NCI-H1930 (cell line): ENCODE data around the gene KLRB1.
"Not testable (repeated sequence)": the region's sequence is repeated elsewhere in the genome, so short reads cannot be mapped to it uniquely, and the experiment has no call there.

Source experiments
- DNase-seq, 2 experiments: peaks; one replicate each; lab custom pipeline; 2025; lab: John Stamatoyannopoulos, UW

Gene KLRB1

DNA sequence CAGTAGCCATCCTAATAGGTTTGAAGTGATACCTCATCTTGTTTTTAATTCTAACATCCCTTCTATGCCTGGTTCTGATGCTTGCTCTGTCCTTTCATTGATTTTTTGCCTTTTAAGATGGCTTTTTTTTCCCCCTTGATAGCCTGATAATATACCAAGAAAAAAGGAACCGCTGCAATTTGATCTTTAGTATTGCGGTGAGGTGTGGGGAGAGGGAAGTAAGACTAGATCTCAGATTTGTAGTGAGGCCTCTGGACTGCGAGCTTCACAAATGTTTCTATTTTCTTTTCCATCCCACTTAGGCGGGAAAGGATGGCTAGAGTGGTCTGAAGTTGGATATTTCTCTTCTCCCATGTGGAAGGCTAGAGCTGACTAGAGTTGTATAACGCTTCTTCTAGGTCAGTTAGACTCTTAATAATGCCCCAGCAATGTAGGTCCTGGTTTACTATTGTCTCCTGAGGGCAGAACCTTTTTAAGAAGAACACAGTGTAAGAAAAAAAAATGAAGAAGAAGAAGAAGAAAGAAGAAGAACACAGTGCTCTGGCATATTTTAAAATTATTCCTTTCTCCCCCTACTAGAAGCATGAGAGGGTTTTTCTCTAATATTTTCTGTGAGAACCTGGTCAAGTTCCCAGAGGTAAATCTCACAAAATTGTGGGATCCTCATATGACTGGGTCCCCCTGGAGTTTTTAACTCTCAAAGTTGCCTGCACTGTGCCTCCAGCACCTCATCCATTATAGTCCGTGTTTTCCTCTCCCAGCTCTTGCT lies 11.9 kb upstream of the KLRB1 start:
- no peak for DNase-seq

- not testable (repeated sequence) for DNase-seq
These were observed 11.2 kb upstream of the KLRB1 start for GRCh38 chr12:9618906-9619305.

GRCh38 chr12:9617124-9617523 lies 9.4 kb upstream of the KLRB1 start:
- no peak for DNase-seq

- DNase-seq = no peak
These were observed 7.9 kb upstream of the KLRB1 start for GRCh38 chr12:9615420-9616136.

GRCh38 chr12:9610606-9611005 lies 2.9 kb upstream of the KLRB1 start:
- DNase-seq = not testable (repeated sequence)

- no peak for DNase-seq
These were observed 862 bp downstream of the KLRB1 start for GRCh38 chr12:9606736-9607372.

DNA sequence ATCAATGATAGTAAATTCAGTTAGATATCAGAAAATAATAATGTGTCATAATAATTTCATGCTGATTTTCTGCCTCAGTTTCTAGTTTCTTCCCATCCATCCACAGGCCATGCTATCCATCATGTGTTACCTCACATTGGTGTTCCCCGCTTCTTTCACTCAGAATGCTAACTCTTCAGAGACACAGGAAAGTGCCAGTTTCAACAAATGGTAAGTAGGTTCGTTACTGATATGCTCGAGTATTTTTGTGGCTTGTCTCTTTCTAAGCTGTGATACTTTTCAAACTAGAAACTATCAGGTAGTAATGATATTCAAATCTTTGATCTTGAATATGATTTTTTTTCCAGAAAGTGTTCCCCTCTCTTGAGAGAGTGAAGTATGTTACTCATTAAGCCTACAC lies 1.5 kb downstream of the KLRB1 start:
- no peak for DNase-seq

GRCh38 chr12:9605483-9605882 lies 2.2 kb downstream of the KLRB1 start:
- DNase-seq = no peak

- DNase-seq = no peak
These were observed 3.4 kb downstream of the KLRB1 start for GRCh38 chr12:9604287-9604686.

- DNase-seq = not testable (repeated sequence)
These were observed 7.3 kb downstream of the KLRB1 start for GRCh38 chr12:9600426-9600825.

GRCh38 chr12:9598363-9598762 lies 9.4 kb downstream of the KLRB1 start:
- DNase-seq = no peak

DNA sequence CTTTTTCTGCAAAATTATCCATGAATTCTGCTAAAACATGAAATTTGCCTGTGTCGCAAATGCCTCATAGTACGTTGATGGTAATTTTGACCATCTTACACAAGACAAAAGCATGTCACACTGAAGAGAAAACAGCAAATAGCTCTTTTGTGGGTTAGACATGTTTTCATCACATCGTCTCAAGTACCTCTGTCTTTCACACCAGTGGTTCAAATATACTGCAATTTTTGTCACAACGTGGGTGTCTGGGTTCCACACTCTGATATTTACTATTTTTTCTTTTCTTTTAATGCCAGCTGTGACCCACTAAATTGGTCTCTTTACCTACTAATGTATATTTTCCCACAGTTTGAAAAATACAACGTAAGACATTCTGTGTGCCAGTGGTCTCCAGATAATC lies 10.4 kb downstream of the KLRB1 start:
- DNase-seq = no peak

DNA sequence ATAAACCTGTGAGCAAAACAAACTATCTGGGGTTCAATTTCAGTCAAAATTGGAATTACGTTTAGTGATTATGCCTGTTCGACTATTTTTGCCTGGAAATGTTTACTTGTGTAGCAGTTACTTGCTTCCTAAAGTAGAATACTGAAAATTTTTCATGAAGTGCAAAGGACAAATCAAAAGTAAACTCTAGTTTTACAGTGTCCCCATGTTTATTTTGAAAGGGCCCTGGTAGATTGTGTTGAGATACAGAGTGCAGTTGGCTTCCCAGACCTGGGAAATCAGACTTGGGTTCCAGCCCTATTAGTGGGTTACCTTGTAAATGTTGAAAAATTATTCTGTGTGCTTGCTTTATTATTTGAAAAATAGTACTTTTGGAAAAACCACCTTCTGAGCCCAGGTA lies 17.3 kb downstream of the KLRB1 start:
- DNase-seq = no peak

DNA sequence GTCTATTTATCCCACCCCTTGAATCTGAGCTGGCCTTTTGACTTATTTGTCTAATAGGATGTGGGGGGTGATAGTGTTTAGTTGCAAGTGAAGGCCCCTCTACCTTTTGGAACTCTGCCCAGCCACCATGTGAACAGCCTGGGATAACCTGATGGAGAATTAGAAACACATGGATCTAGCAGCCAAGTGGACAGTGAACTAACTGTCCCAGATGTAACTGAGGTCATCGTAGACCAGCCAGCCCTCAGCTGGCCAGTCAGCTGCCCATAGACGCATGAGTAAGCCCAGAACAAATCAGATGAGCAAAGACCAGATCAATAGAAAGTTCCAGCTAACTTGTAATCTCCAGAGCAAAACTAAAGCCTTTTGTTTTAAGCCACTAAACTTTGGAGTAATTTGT lies 19.0 kb downstream of the KLRB1 start:
- no peak for DNase-seq

DNA sequence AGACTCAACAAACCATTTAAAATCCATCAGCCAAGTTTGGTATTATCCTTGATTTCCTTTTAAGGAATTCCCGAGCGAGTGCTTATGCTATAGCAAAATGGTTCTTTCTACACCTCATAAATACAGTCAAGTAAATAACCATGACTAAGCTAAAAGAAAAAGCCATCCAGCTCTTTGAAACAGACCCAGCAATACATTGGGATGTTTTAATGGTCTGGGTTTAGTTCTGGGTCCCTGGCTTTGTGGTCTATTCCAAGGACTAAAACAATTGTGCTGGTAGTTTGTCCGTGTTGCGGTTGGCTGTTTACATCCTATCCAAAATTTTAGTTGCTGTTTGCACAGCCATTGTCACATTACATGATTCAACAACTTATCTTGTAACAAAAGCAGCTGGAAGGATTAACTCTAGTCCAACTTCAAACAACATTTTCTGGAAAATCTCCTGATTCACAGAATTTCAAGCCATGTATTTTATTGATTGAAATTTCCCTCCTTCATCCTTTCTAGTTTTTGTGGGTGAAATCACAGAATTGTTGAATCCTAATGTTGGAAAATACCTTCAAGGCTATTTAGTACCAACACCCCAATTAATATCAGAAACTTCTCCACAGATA lies 19.6 kb downstream of the KLRB1 start:
- no peak for DNase-seq

GRCh38 chr12:9577729-9578128 lies 30.0 kb downstream of the KLRB1 start:
- not testable (repeated sequence) for DNase-seq

GRCh38 chr12:9567151-9567550 lies 40.6 kb downstream of the KLRB1 start:
- DNase-seq = not testable (repeated sequence)

GRCh38 chr12:9566113-9566512 lies 41.6 kb downstream of the KLRB1 start:
- DNase-seq = not testable (repeated sequence)

DNA sequence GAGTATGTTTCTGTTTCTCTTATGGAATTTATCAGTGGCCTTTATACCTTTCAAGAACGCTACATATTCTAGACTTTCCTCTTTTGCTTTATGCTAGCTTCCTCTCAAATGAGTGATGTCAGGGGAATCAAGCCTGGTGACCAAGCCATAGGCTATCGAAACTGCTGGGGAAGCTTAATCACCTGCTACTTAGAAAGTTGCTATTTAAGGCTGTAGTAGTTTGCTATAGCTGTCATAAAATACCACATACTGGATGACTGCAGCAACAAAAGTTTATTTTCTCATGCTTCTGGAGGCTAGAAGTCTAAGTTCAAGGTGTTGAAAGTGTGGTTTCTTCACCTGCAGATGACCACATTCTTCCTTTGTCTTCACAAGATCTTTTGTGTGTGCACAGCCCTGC lies 43.3 kb downstream of the KLRB1 start:
- not testable (repeated sequence) for DNase-seq

GRCh38 chr12:9562841-9563453 lies 44.8 kb downstream of the KLRB1 start:
- DNase-seq = not testable (repeated sequence)

DNA sequence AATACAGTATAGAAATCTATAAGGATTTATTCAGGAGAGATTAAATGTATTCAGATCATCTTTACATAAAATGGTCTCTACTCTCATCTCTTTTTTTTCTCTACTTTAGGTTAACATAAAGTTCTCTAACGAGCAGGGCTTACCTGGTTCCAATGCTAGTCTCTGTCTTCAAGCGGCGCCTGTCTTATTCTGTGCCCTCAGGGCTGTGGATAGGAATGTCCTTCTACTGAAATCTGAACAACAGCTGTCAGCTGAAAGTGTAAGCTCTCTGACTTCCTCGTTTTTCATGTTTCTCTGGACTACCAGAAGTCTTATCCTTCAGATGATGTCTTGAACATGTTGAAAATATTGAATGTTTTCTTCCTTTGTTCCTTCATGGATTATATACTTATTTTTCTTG lies 62.2 kb downstream of the KLRB1 start:
- not testable (repeated sequence) for DNase-seq
